Measurements from ENCODE around the gene PACRG.

DNA sequence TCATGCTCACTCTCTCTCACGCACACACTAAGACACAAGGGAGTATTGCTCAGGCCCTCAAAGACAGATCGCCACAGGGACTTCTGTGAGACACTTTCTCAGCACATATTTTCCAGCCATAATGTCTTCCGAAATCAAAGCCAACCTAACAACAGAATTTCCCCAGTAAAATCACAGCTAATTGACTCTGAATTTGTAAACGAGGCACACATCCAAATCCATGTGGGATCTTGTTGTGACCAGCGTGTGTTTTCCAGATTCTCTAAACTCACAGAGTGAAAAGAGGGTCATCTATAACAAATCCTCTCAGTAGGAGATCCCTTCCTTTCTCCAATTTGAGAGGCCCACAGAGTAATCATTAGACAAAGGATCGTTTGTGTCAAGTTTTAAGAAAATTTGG lies 280.4 kb downstream of the PACRG start:
- TF ChIP-seq CTCF (IDR thresholded peaks at IDR 0.05) = no peak
- TF ChIP-seq EP300 (IDR thresholded peaks at IDR 0.05) = no peak
